Vein endothelial cell (primary cell): Measurements from ENCODE around the gene SLC10A1. TPM values are rescaled to one million over a fixed set of nuclear protein-coding genes. Genes with fewer than 3 reads are reported as not detected.

ENCODE experiments used
- small RNA-seq: library from RNA; depleted of rRNA; stranded (forward); fragments of <200 nt; gene quantifications from one replicate; pipeline ENCODE3, GENCODE V24; 2012
- total RNA-seq: library from RNA; depleted of rRNA; stranded (reverse); fragments of >200 nt; gene quantifications from 2 replicates; pipeline ENCODE4 v1.2.3, GENCODE V29; 2012

The SLC10A1 gene
- total RNA-seq: not detected in 2 replicates

GRCh38 chr14:69796797-69797500 is at the start of gene SLC10A1:
Gene SLC10A1 (minus strand): TSS chr14:69797241. CDS start chr14:69797155, 86 bp downstream.

GRCh38 chr14:69766984-69767368 is 30.1 kb downstream of the SLC10A1 start, which contains the start of gene SRSF5:
Gene SRSF5 (plus strand): TSS chr14:69767142. CDS start chr14:69768157, 1,015 bp downstream.

Small RNAs within 50 kb of the gene (small RNA-seq; reads per million reads assigned to genes)
- gene RF00614: not detected

Other genes with a start within 250 kb of the SLC10A1 start
- not detected in 2 replicates for gene CCDC177, start 222.4 kb downstream of the SLC10A1 start, total RNA-seq
- 28.1 and 29.7 TPM in 2 replicates for gene SUSD6, start 185.6 kb downstream of the SLC10A1 start, total RNA-seq
- 143 and 154 TPM in 2 replicates for gene SRSF5, start 30.1 kb downstream of the SLC10A1 start, total RNA-seq
- 2.2 and 3.3 TPM in 2 replicates for gene SMOC1, start 82.2 kb upstream of the SLC10A1 start, total RNA-seq